ENCODE data around the gene ITIH1.

The ITIH1 gene

DNA sequence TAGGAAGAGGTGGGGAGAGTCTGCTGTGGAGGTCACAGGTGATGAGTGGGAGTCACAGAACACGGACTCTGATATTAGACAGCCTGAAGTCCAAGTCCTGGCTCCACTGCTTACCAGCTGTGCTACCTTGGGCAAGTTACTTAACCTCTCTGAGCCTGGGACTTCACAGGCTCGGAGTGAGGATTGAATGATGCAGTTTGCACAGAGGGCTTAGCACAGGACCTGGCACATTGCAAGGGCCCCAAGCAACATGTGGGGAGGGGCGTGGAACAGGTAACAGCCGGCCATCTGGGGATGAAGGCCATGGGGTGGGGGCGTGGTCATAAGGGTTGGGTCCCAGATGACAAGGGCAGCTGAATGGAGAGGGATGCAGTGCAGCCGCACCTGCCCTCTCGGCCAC lies 12.9 kb downstream of the ITIH1 start:
- Mint-ChIP-seq H3K9me3 (no peaks in the 10 kb centered on the region), H3K4me1 (ENCODE audit: low read depth in 2 of 2) (peaks cover 0 to 1% of the 10 kb centered on the region in 2 donors), H3K36me3 (ENCODE audit: insufficient read depth) (peaks cover 3% of the 10 kb centered on the region), H3K27ac (no peak overlapping the region), H3K4me3 (no peak overlapping the region), H3K27me3 (peaks cover 0 to 18% of the 10 kb centered on the region in 2 donors)
- no peak for DNase-seq
- ATAC-seq (replicated peaks) = no peak

GRCh38 chr3:52790741-52791140 lies 13.3 kb downstream of the ITIH1 start:
- H3K27ac Mint-ChIP-seq = no peak overlapping the region
- no peaks in the 10 kb centered on the region for H3K36me3 Mint-ChIP-seq (ENCODE audit: insufficient read depth)
- no peak overlapping the region for H3K4me3 Mint-ChIP-seq
- H3K4me1 Mint-ChIP-seq (ENCODE audit: low read depth in 2 of 2) = peaks cover 0 to 1% of the 10 kb centered on the region in 2 donors
- H3K9me3 Mint-ChIP-seq = no peaks in the 10 kb centered on the region
- DNase-seq (no peak), ATAC-seq (replicated peaks) (no peak)
- H3K27me3 Mint-ChIP-seq = peaks cover 0 to 14% of the 10 kb centered on the region in 2 donors

- no peak for ATAC-seq (replicated peaks)
- DNase-seq = no peak
- peaks cover 0 to 14% of the 10 kb centered on the region in 2 donors for H3K27me3 Mint-ChIP-seq
These were observed 14.0 kb downstream of the ITIH1 start for GRCh38 chr3:52791366-52791765.

DNA sequence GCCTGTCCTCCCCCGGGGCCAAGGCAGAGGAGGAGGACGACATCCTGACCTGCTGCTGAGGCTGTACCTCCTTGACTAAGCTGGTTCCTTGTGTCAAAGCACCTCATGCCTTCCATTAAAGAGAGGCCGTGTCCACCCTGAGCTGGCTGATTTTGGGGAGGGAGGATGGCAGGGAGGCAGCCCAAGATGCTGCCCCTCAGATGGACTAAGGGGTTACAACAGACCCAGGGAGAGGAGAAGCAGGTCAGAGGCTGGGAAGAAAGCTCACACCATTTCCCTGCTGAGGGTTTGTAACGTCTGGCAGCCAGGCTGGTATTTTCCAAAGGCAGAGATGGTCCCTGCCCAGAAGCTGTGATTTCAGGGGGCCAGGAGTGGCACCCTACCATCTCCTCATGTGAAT lies 14.5 kb downstream of the ITIH1 start:
- no peak for ATAC-seq (replicated peaks)
- no peaks in the 10 kb centered on the region for H3K36me3 Mint-ChIP-seq (ENCODE audit: insufficient read depth)
- peaks cover 0 to 1% of the 10 kb centered on the region in 2 donors for H3K4me1 Mint-ChIP-seq (ENCODE audit: low read depth in 2 of 2)
- no peaks in the 10 kb centered on the region for H3K9me3 Mint-ChIP-seq
- no peak overlapping the region for H3K4me3 Mint-ChIP-seq
- peaks cover 0 to 14% of the 10 kb centered on the region in 2 donors for H3K27me3 Mint-ChIP-seq
- no peak overlapping the region for H3K27ac Mint-ChIP-seq
- DNase-seq = no peak

More at GRCh38 chr3:52791366-52791765, 14.0 kb downstream of the ITIH1 start:
- Mint-ChIP-seq H3K9me3 (no peaks in the 10 kb centered on the region), H3K36me3 (ENCODE audit: insufficient read depth) (no peaks in the 10 kb centered on the region), H3K4me3 (no peak overlapping the region), H3K27ac (no peak overlapping the region), H3K4me1 (ENCODE audit: low read depth in 2 of 2) (peaks cover 0 to 1% of the 10 kb centered on the region in 2 donors)

DNA sequence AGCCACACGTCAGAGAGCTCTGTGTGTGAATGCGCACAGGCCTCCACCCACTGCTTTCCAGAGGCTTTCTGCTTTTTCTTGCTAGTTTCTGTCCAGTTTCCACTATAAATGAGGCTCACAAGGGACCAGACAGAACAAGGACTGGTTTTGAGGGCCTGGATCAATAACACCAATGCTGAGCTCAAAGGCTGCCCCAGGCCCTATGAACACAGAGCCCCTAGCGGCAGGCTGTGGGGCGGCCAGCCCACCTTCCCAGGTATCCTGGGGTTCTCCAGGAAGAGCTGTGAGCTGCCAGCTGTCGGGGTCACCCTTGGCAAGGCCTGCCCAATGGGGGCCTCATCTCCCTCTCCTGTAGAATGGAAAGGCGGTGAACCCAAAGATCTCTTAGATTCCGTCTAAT lies 15.0 kb downstream of the ITIH1 start:
- Mint-ChIP-seq H3K4me3 (no peak overlapping the region), H3K9me3 (no peaks in the 10 kb centered on the region), H3K27me3 (peaks cover 0 to 14% of the 10 kb centered on the region in 2 donors), H3K27ac (no peak overlapping the region), H3K4me1 (ENCODE audit: low read depth in 2 of 2) (peaks cover 0 to 1% of the 10 kb centered on the region in 2 donors), H3K36me3 (ENCODE audit: insufficient read depth) (no peaks in the 10 kb centered on the region)
- ATAC-seq (replicated peaks) = no peak
- no peak for DNase-seq

- Mint-ChIP-seq H3K4me3 (no peak overlapping the region), H3K27ac (no peak overlapping the region), H3K36me3 (ENCODE audit: insufficient read depth) (peaks cover 3% of the 10 kb centered on the region), H3K9me3 (no peaks in the 10 kb centered on the region), H3K27me3 (peaks cover 0 to 14% of the 10 kb centered on the region in 2 donors), H3K4me1 (ENCODE audit: low read depth in 2 of 2) (peaks cover 0 to 1% of the 10 kb centered on the region in 2 donors)
- DNase-seq = no peak
- ATAC-seq (replicated peaks) = no peak
These were observed 15.7 kb downstream of the ITIH1 start for GRCh38 chr3:52792961-52793695.

- no peak for DNase-seq
- H3K4me1 Mint-ChIP-seq (ENCODE audit: low read depth in 2 of 2) = peaks cover 0 to 2% of the 10 kb centered on the region in 2 donors
- no peaks in the 10 kb centered on the region for H3K9me3 Mint-ChIP-seq
- no peak overlapping the region for H3K4me3 Mint-ChIP-seq
- no peak overlapping the region for H3K27ac Mint-ChIP-seq
- H3K36me3 Mint-ChIP-seq (ENCODE audit: insufficient read depth) = peaks cover 3% of the 10 kb centered on the region
- H3K27me3 Mint-ChIP-seq = peaks cover 0 to 12% of the 10 kb centered on the region in 2 donors
- ATAC-seq (replicated peaks) = no peak
These were observed 16.6 kb downstream of the ITIH1 start for GRCh38 chr3:52793702-52794611.

- Mint-ChIP-seq H3K27me3 (peaks cover 0 to 15% of the 10 kb centered on the region in 2 donors), H3K9me3 (no peaks in the 10 kb centered on the region), H3K4me1 (ENCODE audit: low read depth in 2 of 2) (peaks cover 0 to 2% of the 10 kb centered on the region in 2 donors), H3K36me3 (ENCODE audit: insufficient read depth) (peaks cover 3% of the 10 kb centered on the region), H3K4me3 (no peak within 1 kb of the TSS), H3K27ac (peak within 1 kb of the TSS in 1 of 2 donors; percentile 64)
- ATAC-seq (replicated peaks) = no peak
- no peak for DNase-seq
These were observed 17.3 kb downstream of the ITIH1 start, which contains the start of gene ITIH3 for GRCh38 chr3:52794612-52795099. TSS of gene ITIH3 (plus strand) at chr3:52794796. CDS start at chr3:52794804, 8 bp downstream.

GRCh38 chr3:52795298-52795900 lies 18.0 kb downstream of the ITIH1 start:
- no peak overlapping the region for H3K4me3 Mint-ChIP-seq
- H3K36me3 Mint-ChIP-seq (ENCODE audit: insufficient read depth) = peaks cover 3% of the 10 kb centered on the region
- peaks cover 0 to 2% of the 10 kb centered on the region in 2 donors for H3K4me1 Mint-ChIP-seq (ENCODE audit: low read depth in 2 of 2)
- no peak overlapping the region for H3K27ac Mint-ChIP-seq
- DNase-seq = no peak
- H3K9me3 Mint-ChIP-seq = no peaks in the 10 kb centered on the region
- no peak for ATAC-seq (replicated peaks)
- peaks cover 0 to 15% of the 10 kb centered on the region in 2 donors for H3K27me3 Mint-ChIP-seq

DNA sequence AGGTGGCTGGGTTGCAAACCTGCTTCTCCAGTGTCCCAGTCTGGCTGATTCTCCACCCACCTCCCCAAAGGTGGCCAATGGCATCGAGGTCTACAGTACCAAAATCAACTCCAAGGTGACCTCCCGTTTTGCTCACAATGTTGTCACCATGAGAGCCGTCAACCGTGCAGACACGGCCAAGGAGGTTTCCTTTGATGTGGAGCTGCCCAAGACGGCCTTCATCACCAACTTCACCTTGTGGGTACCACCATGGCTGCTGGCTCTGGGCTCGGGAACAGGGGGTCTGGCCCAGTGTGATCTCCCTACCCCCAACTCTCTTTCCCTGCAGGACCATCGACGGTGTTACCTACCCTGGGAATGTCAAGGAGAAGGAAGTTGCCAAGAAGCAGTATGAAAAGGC lies 19.0 kb downstream of the ITIH1 start:
- Mint-ChIP-seq H3K4me3 (no peak overlapping the region), H3K4me1 (ENCODE audit: low read depth in 2 of 2) (peaks cover 0 to 2% of the 10 kb centered on the region in 2 donors), H3K36me3 (ENCODE audit: insufficient read depth) (peaks cover 3% of the 10 kb centered on the region), H3K27ac (no peak overlapping the region), H3K27me3 (peaks cover 0 to 15% of the 10 kb centered on the region in 2 donors), H3K9me3 (no peaks in the 10 kb centered on the region)
- DNase-seq (no peak), ATAC-seq (replicated peaks) (no peak)

DNA sequence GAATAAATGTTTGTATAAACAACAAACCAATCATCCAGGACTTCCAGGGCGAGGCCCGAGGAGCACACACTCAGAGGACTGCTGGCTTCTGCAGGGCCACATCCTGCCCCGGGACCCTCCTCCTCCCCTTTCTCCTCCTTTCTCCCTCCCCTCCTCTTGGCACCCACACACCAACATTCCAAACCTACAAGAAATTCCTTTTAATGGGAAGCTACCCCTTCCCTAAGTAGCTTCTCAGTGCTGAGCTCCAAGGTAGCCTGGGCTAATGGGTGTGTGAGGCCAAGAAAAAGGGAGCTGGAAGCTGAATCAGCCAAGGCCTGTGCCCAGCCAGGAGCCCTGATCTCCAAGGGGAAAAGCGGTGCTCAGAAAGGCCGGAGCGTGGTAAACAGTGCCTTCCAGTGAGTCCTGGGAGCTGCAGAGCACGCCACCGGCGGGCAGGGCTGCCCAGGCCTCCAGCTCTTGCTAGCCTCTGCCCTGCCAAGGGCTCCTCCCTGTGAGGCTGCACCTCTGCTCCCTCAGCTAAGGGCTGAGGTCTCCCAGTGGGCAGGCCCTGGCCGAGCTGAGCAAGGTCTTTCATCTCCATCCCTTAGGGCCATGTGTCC lies 21.1 kb downstream of the ITIH1 start:
- no peak for DNase-seq
- no peak overlapping the region for H3K4me3 Mint-ChIP-seq
- peaks cover 0 to 2% of the 10 kb centered on the region in 2 donors for H3K4me1 Mint-ChIP-seq (ENCODE audit: low read depth in 2 of 2)
- no peak for ATAC-seq (replicated peaks)
- H3K9me3 Mint-ChIP-seq = no peaks in the 10 kb centered on the region
- H3K27me3 Mint-ChIP-seq = peaks cover 0 to 8% of the 10 kb centered on the region in 2 donors
- peaks cover 3% of the 10 kb centered on the region for H3K36me3 Mint-ChIP-seq (ENCODE audit: insufficient read depth)
- H3K27ac Mint-ChIP-seq = no peak overlapping the region

DNA sequence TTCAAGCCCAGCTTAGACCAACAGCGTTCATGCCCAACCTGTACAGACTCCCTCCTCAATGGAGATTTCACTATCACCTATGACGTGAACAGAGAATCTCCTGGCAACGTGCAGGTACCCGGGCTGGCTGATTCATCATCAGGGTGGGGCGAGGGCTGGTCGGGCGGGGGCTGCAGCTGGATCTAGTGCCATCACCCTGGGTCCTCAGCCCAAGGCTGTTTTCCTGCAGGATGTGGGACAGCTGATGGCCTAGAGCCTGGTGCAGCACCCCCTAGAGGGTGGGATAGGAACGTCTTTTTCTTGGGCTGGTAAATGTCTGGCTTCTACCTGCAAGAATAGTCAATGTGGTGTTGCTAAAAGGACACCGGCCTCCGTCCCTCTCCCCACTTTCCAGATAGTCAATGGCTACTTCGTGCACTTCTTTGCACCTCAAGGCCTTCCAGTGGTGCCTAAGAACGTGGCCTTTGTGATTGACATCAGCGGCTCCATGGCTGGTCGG lies 21.6 kb downstream of the ITIH1 start:
- H3K4me3 Mint-ChIP-seq = no peak overlapping the region
- peaks cover 0 to 2% of the 10 kb centered on the region in 2 donors for H3K4me1 Mint-ChIP-seq (ENCODE audit: low read depth in 2 of 2)
- no peaks in the 10 kb centered on the region for H3K9me3 Mint-ChIP-seq
- peaks cover 0 to 12% of the 10 kb centered on the region in 2 donors for H3K27me3 Mint-ChIP-seq
- no peak overlapping the region for H3K27ac Mint-ChIP-seq
- peaks cover 3% of the 10 kb centered on the region for H3K36me3 Mint-ChIP-seq (ENCODE audit: insufficient read depth)
- DNase-seq (peak in 1 of 3 experiments; percentile 11), ATAC-seq (replicated peaks) (no peak)

Data from effector memory CD8-positive, alpha-beta T cell (primary cell).